Subcutaneous abdominal adipose tissue (tissue), 5 donors: ENCODE measurements around the gene GNPNAT1.
A peak's percentile ranks its signal among the peaks of the same experiment; 100 is the strongest.

Source experiments
- H3K27ac ChIP-seq: one replicate; pipeline ENCODE4 v1.7.0; 2013; ENCODE audit warnings: low read depth, mild to moderate bottlenecking, inconsistent platforms, low read length, moderate library complexity
- H3K27me3 ChIP-seq, 5 donors: one replicate each; pipeline ENCODE4 v1.7.0; 2013; ENCODE audit warnings: low read length in 5 of 5, inconsistent platforms in 1 of 5; ENCODE audit not compliant: control insufficient read depth in 5 of 5, insufficient read depth in 4 of 5
- H3K36me3 ChIP-seq, 5 donors: one replicate each; pipeline ENCODE4 v1.7.0; 2013; ENCODE audit warnings: low read length in 5 of 5; ENCODE audit not compliant: control insufficient read depth in 5 of 5, insufficient read depth in 5 of 5
- H3K4me1 ChIP-seq, 5 donors: one replicate each; pipeline ENCODE4 v1.7.0; 2013; ENCODE audit warnings: low read length in 5 of 5, mild to moderate bottlenecking in 3 of 5, moderate library complexity in 1 of 5; ENCODE audit not compliant: control insufficient read depth in 5 of 5, insufficient read depth in 5 of 5
- H3K4me3 ChIP-seq, 5 donors: one replicate each; pipeline ENCODE4 v1.7.0; 2013; ENCODE audit warnings: low read length in 5 of 5, low read depth in 1 of 5
- H3K9ac ChIP-seq, 5 donors: one replicate each; pipeline ENCODE4 v1.7.0; 2013; ENCODE audit warnings: low read length in 5 of 5, mild to moderate bottlenecking in 4 of 5, moderate library complexity in 3 of 5
- H3K9me3 ChIP-seq, 5 donors: one replicate each; pipeline ENCODE4 v1.7.0; 2013; ENCODE audit warnings: low read length in 5 of 5; ENCODE audit not compliant: control insufficient read depth in 5 of 5
- donor health status: healthy.
- donor health status: healthy.
- donor health status: healthy.
- donor health status: healthy.
- donor health status: healthy.

The GNPNAT1 gene

DNA sequence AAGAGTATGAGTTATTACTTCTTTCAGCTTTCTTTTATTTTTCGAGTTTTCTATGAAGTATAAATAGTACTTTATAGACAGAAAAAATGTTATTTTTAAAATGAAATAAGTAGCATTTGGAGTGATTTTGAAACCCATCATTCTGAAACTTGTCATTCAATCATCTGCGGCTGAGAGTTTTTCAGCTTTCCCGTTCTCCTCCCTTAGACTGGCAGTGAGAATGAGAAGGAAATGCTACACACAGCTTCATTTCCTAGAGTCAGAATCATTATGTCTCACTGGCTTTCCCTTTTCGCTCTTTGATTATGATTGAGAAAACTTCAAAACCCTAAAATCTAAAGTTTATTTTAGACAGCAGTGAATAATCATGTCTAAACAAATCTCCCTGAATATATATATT, 33.7 kb upstream of the GNPNAT1 start:
- Histone ChIP-seq H3K4me3 (no peak overlapping the region), H3K27ac (no peak overlapping the region), H3K27me3 (no peaks in the 10 kb centered on the region), H3K4me1 (peaks cover 0 to 7% (median 3%) of the 10 kb centered on the region in 5 donors), H3K9ac (no peak overlapping the region), H3K36me3 (no peaks in the 10 kb centered on the region), H3K9me3 (no peaks in the 10 kb centered on the region)

DNA sequence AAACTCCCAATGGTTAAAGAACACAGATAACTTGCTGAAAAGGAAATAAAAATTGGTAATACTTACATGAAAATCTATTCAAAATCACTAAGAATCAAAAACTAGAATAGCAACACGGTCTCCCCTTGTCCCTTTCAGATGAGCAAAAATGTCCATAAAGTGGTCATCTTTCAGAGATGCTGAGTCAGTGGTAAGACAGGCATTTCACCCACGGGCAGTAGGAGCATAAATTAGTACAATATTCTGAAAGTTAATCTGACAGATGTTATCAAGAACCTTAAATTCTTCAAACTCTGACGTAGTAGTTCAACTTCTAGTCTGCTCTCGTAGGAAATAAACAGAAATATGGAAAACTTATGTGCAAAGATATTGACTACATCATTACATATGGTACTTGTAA, 33.1 kb upstream of the GNPNAT1 start:
- H3K27me3 ChIP-seq = no peaks in the 10 kb centered on the region
- H3K9ac ChIP-seq = no peak overlapping the region
- no peak overlapping the region for H3K4me3 ChIP-seq
- no peaks in the 10 kb centered on the region for H3K9me3 ChIP-seq
- H3K4me1 ChIP-seq = peaks cover 0 to 7% (median 3%) of the 10 kb centered on the region in 5 donors
- H3K36me3 ChIP-seq = no peaks in the 10 kb centered on the region
- H3K27ac ChIP-seq = no peak overlapping the region

DNA sequence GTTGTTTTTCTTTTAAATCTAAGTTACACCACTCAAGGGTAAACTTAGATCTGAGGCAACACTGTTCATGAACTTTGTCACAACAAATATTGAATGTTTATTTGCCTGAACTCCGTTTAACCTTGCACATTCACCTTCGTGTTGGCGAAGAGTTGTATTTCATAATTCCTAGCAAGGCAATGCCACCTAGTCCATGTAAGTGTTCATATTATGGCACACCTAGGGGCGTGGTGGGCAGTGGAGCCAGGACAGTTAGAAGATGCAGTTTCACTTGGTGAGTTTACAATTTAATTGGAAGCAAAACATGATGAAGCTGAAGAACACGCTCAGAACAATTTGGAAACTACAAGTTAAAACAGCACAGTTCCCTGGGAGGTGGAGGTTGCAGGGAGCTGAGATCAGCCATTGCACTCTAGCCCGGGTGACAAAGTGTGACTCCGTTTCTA, 30.4 kb upstream of the GNPNAT1 start:
- Histone ChIP-seq H3K4me3 (no peak overlapping the region), H3K36me3 (no peaks in the 10 kb centered on the region), H3K9ac (no peak overlapping the region), H3K27me3 (no peaks in the 10 kb centered on the region), H3K27ac (no peak overlapping the region), H3K9me3 (no peaks in the 10 kb centered on the region), H3K4me1 (peaks cover 0 to 7% (median 3%) of the 10 kb centered on the region in 5 donors)

DNA sequence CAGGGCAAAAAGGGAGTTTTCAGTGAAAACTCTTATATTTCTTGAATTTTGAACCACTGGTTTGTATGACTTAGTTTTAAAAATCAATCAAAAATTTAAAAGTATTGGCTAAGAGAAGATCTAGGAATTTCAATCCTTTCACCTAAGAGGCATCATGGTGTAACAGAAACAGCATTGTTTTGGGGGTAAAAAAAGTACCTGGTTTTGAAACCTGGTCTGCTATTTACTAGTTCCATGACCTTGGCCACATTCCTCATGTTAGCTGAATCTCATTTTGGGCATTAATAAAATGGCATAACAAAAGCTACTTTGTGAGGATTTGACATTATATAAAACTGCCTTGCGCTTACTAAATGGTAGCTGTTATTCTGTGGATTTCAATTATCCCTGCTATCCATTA, 16.7 kb upstream of the GNPNAT1 start:
- Histone ChIP-seq H3K9ac (no peak overlapping the region), H3K4me1 (no peaks in the 10 kb centered on the region), H3K27me3 (no peaks in the 10 kb centered on the region), H3K27ac (no peak overlapping the region), H3K36me3 (no peaks in the 10 kb centered on the region), H3K9me3 (no peaks in the 10 kb centered on the region), H3K4me3 (no peak overlapping the region)

DNA sequence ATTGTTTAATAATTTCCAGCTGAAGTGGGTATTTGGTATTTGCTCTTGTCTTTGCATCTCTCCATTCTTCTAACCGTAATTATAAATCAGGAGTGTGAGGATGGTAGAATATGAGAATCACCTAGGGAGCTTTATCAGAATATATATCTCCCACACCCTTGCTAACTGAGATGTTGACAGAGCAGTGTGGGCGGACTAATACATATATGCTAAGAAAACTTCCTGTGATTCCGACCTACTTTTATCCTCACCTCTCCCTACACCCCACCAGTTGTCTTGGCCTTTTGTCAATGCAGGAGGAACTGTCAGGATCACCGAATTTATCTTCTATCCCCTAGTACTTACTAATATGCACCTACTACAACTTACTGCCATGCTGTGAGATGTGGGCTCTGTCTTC, 14.7 kb upstream of the GNPNAT1 start:
- no peaks in the 10 kb centered on the region for H3K27me3 ChIP-seq
- no peak overlapping the region for H3K9ac ChIP-seq
- H3K9me3 ChIP-seq = no peaks in the 10 kb centered on the region
- H3K4me3 ChIP-seq = no peak overlapping the region
- no peaks in the 10 kb centered on the region for H3K4me1 ChIP-seq
- H3K36me3 ChIP-seq = no peaks in the 10 kb centered on the region
- H3K27ac ChIP-seq = no peak overlapping the region

DNA sequence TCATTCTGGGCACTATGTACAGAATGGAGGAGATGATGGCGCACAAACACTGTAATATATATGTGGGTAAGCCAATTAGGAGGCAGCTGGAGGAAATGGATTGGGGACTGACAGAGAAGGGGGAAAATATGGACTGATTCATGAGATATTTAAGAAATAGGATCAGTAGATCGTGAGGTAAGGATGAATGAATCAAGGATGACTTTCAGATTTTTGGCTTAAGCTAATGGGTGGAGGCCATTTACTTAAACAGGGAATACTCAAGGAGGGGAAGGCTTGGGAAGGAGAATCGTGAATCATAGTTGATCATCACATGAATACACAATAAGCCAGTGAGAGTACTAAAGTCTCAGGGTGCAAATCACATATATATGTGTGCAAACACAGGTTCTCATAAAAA, 11.2 kb upstream of the GNPNAT1 start:
- H3K36me3 ChIP-seq = no peaks in the 10 kb centered on the region
- H3K4me3 ChIP-seq = no peak overlapping the region
- H3K4me1 ChIP-seq = no peaks in the 10 kb centered on the region
- H3K27ac ChIP-seq = no peak overlapping the region
- no peaks in the 10 kb centered on the region for H3K27me3 ChIP-seq
- no peak overlapping the region for H3K9ac ChIP-seq
- H3K9me3 ChIP-seq = no peaks in the 10 kb centered on the region

DNA sequence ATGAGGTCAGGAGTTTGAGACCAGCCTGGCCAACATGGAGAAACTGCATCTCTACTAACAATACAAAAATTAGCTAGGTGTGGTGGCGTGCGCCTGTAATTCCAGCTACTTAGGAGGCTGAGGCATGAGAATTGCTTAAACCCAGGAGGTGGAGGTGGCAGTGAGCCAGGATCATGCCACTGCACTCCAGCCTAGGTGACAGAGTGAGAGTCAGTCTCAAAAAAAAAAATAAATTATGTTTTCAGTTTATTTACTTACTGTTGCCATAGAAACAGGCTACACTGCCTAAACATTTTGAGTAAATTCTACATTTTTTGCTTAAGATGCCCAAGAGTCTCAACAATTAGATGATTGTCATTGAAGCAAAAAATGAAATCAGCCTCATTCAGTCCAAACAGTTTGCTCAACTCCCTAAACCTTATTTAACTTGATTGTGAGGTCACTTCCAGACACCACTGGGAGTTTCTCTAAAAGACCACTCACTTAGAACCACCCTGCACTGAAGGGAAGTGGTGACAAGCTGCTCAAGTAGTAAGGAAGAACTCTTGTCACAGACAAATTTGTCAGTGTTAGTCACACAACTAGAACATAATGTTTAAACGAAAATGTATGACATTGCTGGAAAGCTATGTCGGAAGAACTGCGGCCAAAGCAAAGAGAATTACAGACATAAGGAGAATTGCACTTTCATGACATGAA, 9.8 kb upstream of the GNPNAT1 start:
- Histone ChIP-seq H3K4me3 (no peak overlapping the region), H3K36me3 (no peaks in the 10 kb centered on the region), H3K9me3 (no peaks in the 10 kb centered on the region), H3K27ac (no peak overlapping the region), H3K4me1 (no peaks in the 10 kb centered on the region), H3K27me3 (no peaks in the 10 kb centered on the region), H3K9ac (no peak overlapping the region)

DNA sequence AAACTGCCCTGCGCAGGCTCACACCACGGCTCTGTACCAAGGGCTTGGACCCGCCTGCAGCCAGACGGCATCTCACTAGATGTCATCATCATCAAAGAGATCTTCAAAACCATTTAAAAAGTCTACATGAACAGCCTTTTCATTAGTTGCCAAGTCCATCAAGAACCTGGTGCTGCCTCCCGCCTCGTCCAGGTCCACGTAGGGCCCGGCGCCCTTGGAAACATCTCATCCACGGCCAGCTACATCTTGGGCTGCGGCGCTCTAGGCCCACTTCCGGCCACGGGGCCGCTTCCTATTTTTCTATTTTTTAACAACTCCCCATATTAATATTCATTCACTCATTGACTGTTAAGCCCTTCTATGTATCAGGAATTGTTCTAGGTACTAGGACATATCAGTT, 7.4 kb upstream of the GNPNAT1 start:
- Histone ChIP-seq H3K4me1 (no peaks in the 10 kb centered on the region), H3K27me3 (no peaks in the 10 kb centered on the region), H3K9ac (no peak overlapping the region), H3K4me3 (no peak overlapping the region), H3K9me3 (no peaks in the 10 kb centered on the region), H3K36me3 (no peaks in the 10 kb centered on the region), H3K27ac (no peak overlapping the region)

DNA sequence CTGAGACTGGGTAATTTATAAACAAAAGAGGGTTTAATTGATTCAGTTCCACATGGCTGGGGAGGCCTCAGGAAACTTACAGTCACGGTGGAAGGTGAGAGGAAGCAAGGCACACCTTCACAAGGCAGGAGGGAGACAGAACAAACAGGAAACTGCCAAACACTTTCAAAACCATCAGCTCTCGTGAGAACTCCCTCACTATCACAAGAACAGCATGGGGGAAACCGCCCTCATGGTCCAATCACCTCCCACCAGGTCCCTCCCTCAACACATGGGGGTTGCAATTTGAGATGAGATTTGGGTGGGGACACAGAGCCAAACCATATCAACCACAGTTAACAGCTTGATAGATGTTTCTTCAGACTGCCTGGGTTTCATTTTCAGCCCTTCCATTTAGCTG, 6.2 kb upstream of the GNPNAT1 start:
- Histone ChIP-seq H3K36me3 (no peaks in the 10 kb centered on the region), H3K27me3 (no peaks in the 10 kb centered on the region), H3K27ac (no peak overlapping the region), H3K4me3 (no peak overlapping the region), H3K9ac (no peak overlapping the region), H3K9me3 (no peaks in the 10 kb centered on the region), H3K4me1 (no peaks in the 10 kb centered on the region)

DNA sequence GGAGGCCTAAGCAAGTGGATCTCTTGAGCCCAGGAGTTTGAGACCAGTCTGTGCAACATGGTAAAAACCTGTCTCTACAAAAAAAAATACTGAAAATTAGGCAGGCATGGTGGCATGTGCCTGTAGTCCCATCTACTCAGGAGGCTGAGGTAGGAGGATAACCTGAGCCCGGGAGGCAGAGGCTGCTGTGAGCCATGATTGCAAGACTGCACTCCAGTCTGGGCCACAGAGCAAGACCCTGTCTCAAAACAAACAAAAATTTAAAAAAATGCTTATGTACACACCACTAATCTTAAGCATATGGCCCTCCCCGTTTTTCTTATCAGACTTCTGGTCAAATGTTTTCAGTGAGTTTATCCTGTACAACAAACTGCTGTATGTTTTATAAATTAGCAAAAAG, 1.7 kb upstream of the GNPNAT1 start:
- Histone ChIP-seq H3K27ac (no peak overlapping the region), H3K36me3 (no peaks in the 10 kb centered on the region), H3K27me3 (no peaks in the 10 kb centered on the region), H3K4me1 (peaks cover 2 to 22% (median 19%) of the 10 kb centered on the region in 5 donors), H3K4me3 (no peak overlapping the region), H3K9ac (no peak overlapping the region), H3K9me3 (no peaks in the 10 kb centered on the region)

DNA sequence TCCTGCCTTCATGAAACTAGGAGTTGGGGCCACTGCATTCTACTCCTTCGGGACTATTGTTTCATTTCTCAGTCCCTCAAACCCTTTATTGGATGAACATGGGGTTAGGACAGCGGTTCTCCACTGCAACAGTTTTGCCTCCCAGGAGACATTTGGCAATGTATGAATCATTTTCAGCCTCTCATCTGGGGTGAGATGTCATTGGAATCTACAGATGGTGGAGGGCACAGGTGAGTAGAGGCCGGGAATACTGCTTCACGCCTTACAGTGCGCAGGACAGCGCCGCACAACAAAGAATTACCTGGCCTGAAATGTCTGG, 649 bp upstream of the GNPNAT1 start:
- Histone ChIP-seq H3K27me3 (no peaks in the 10 kb centered on the region), H3K36me3 (no peaks in the 10 kb centered on the region), H3K9me3 (no peaks in the 10 kb centered on the region), H3K27ac (peak overlapping the region; percentile 80), H3K9ac (peak overlapping the region; percentile 29 to 84 (median 72)), H3K4me1 (peaks cover 2 to 22% (median 19%) of the 10 kb centered on the region in 5 donors), H3K4me3 (peak overlapping the region; percentile 59 to 86 (median 78))
